Esophagus squamous epithelium (tissue), 5 donors: Measurements from ENCODE around the gene KCNK5. TPM values are rescaled to one million over a fixed set of nuclear protein-coding genes. Genes with fewer than 3 reads are reported as not detected.

ENCODE experiments used
- DNase-seq: peaks from one replicate; lab custom pipeline; 2025; lab: John Stamatoyannopoulos, UW
- H3K27ac ChIP-seq, 4 donors: fragments of 200-600 bp; sonication (generic); one replicate each; pipeline ENCODE4 v1.5.1; 2016 to 2019; ENCODE audit warnings: mild to moderate bottlenecking in 1 of 4
- H3K27me3 ChIP-seq, 4 donors: fragments of 200-600 bp; sonication (generic); 1 replicate in 3 of 4; 2 replicates in 1 of 4; pipeline versions ENCODE4 v1.5.1 to v1.6.0; 2017 to 2021; ENCODE audit warnings: antibody characterized with exemption in 1 of 4
- H3K36me3 ChIP-seq, 3 donors: fragments of 200-600 bp; sonication (generic); one replicate each; pipeline ENCODE4 v1.5.1; 2016 to 2019
- H3K4me1 ChIP-seq, 3 donors: fragments of 200-600 bp; sonication (generic); one replicate each; pipeline ENCODE4 v1.5.1; 2017 to 2019
- H3K4me3 ChIP-seq, 4 donors: fragments of 200-600 bp; sonication (generic); 1 replicate in 3 of 4; 2 replicates in 1 of 4; pipeline ENCODE4 v1.5.1; 2016 to 2019; ENCODE audit warnings: mild to moderate bottlenecking in 2 of 4, moderate library complexity in 1 of 4
- H3K9me3 ChIP-seq, 3 donors: fragments of 200-600 bp; sonication (generic); one replicate each; pipeline ENCODE4 v1.5.1; 2016 to 2019
- CTCF ChIP-seq, 6 experiments: fragments of 450-650 bp in 4 of 6; fragments of 200-600 bp in 2 of 6; sonication (generic) in 2 of 6; IDR thresholded peaks; one replicate each; pipeline ENCODE4 v1.5.1; 2016 to 2019; ENCODE audit warnings: antibody characterized with exemption in 6 of 6, mild to moderate bottlenecking in 4 of 6, moderate library complexity in 4 of 6
- POLR2A ChIP-seq, 4 donors: fragments of 450-650 bp; IDR thresholded peaks; one replicate each; pipeline ENCODE4 v1.6.1; 2017; ENCODE audit warnings: antibody characterized with exemption in 4 of 4, mild to moderate bottlenecking in 4 of 4, moderate library complexity in 3 of 4
- WGBS, 2 donors: methylation state at CpG; one replicate each; pipeline ENCODE4 v1.1.5; 2018; 5-methylcytosine and 5-hydroxymethylcytosine counted together
- intact Hi-C: fragments of 100-400 bp; cut with DNase I; formaldehyde crosslinking; loops from one replicate; pipeline ENCODE4 v1.15.0; 2022
- total RNA-seq, 4 donors: library from RNA; depleted of rRNA; stranded (reverse); fragments of >200 nt; gene quantifications; one replicate each; pipeline ENCODE4 v1.1.0, GENCODE V29; 2016
- donor health status: DM: yes; HTN: yes; CAD: no.

KCNK5 gene
- total RNA-seq, 4 donors from 2014 or later, result 6.1 to 11.0 (median 8.7) TPM

- no peak for DNase-seq
- H3K36me3 ChIP-seq, result no peaks in the 10 kb centered on the region
- TF ChIP-seq POLR2A (IDR thresholded peaks at IDR 0.05), result no peak
- no peak for TF ChIP-seq CTCF (IDR thresholded peaks at IDR 0.05)
Observed at GRCh38 chr6:39166912-39167290, 62.4 kb downstream of the KCNK5 start.

GRCh38 chr6:39166189-39166911, 62.9 kb downstream of the KCNK5 start:
- Histone ChIP-seq H3K4me1 (peaks cover 0 to 26% (median 0%) of the 10 kb centered on the region in 3 donors), H3K27me3 (peaks cover 0 to 11% (median 0%) of the 10 kb centered on the region in 4 donors), H3K4me3 (no peak overlapping the region), H3K36me3 (no peaks in the 10 kb centered on the region), H3K27ac (no peak overlapping the region), H3K9me3 (peaks cover 0 to 4% (median 2%) of the 10 kb centered on the region in 3 donors)
- intact Hi-C loops, result loop anchor here (2.0 kb wide), 1 partner anchor 138 kb away; no protein-coding TSS in a partner anchor
- peak; percentile 65 to 91 (median 88) for TF ChIP-seq CTCF (IDR thresholded peaks at IDR 0.05)
- TF ChIP-seq POLR2A (IDR thresholded peaks at IDR 0.05), result no peak
- DNase-seq, result no peak
- WGBS, 2 donors, result 16 to 59% methylated on average over 10 to 17 of the region's 20 CpGs

More at GRCh38 chr6:39166912-39167290, 62.4 kb downstream of the KCNK5 start:
- Histone ChIP-seq H3K9me3 (peaks cover 0 to 10% (median 7%) of the 10 kb centered on the region in 3 donors), H3K4me3 (no peak overlapping the region), H3K4me1 (peaks cover 0 to 26% (median 0%) of the 10 kb centered on the region in 3 donors), H3K27me3 (peaks cover 0 to 11% (median 0%) of the 10 kb centered on the region in 4 donors), H3K27ac (no peak overlapping the region)
- intact Hi-C loops, result loop anchor here (2.0 kb wide), 1 partner anchor 138 kb away; no protein-coding TSS in a partner anchor
- WGBS, 2 donors, result 69 to 82% methylated on average over 4 to 5 of the region's 5 CpGs

GRCh38 chr6:39157511-39157910, 71.8 kb downstream of the KCNK5 start:
- H3K9me3 ChIP-seq, result peaks cover 0 to 8% (median 0%) of the 10 kb centered on the region in 3 donors
- WGBS, 2 donors, result 60% methylated on average over 1 of the region's 3 CpGs; no CpG with 5 or more reads in 1 of the 2 donors
- no peak for DNase-seq
- H3K4me1 ChIP-seq, result no peaks in the 10 kb centered on the region
- intact Hi-C loops, result no loop called here
- H3K4me3 ChIP-seq, result no peak overlapping the region
- H3K27ac ChIP-seq, result no peak overlapping the region
- no peaks in the 10 kb centered on the region for H3K36me3 ChIP-seq
- peaks cover 0 to 3% (median 0%) of the 10 kb centered on the region in 4 donors for H3K27me3 ChIP-seq
- no peak for TF ChIP-seq POLR2A (IDR thresholded peaks at IDR 0.05)
- TF ChIP-seq CTCF (IDR thresholded peaks at IDR 0.05), result no peak

GRCh38 chr6:39156801-39157200, 72.5 kb downstream of the KCNK5 start:
- no peaks in the 10 kb centered on the region for H3K4me1 ChIP-seq
- TF ChIP-seq CTCF (IDR thresholded peaks at IDR 0.05), result no peak
- no peak for TF ChIP-seq POLR2A (IDR thresholded peaks at IDR 0.05)
- H3K27ac ChIP-seq, result no peak overlapping the region
- H3K4me3 ChIP-seq, result no peak overlapping the region
- whole genome bisulfite sequencing, 2 donors, result 67 to 77% methylated on average over 3 of the region's 3 CpGs
- DNase-seq, result no peak
- H3K36me3 ChIP-seq, result no peaks in the 10 kb centered on the region
- peaks cover 0 to 8% (median 0%) of the 10 kb centered on the region in 3 donors for H3K9me3 ChIP-seq
- peaks cover 0 to 7% (median 0%) of the 10 kb centered on the region in 4 donors for H3K27me3 ChIP-seq
- intact Hi-C loops, result no loop called here

- Histone ChIP-seq H3K4me3 (no peak overlapping the region), H3K27ac (no peak overlapping the region), H3K9me3 (peaks cover 0 to 6% (median 0%) of the 10 kb centered on the region in 3 donors), H3K4me1 (no peaks in the 10 kb centered on the region), H3K36me3 (no peaks in the 10 kb centered on the region), H3K27me3 (peaks cover 0 to 7% (median 0%) of the 10 kb centered on the region in 4 donors)
- intact Hi-C loops, result no loop called here
- TF ChIP-seq POLR2A (IDR thresholded peaks at IDR 0.05), result no peak
- TF ChIP-seq CTCF (IDR thresholded peaks at IDR 0.05), result no peak
- WGBS, 2 donors, result 68 to 73% methylated on average over 4 of the region's 4 CpGs
- DNase-seq, result no peak
Observed at GRCh38 chr6:39154705-39155104, 74.6 kb downstream of the KCNK5 start.
